T-helper 9 cell (primary cell): ENCODE data around the gene SHC2.
"Not testable (repeated sequence)": the region's sequence is repeated elsewhere in the genome, so short reads cannot be mapped to it uniquely, and the experiment has no call there.

Experiments used
- DNase-seq: peaks from one replicate; pipeline ENCODE4 v3.0.0-alpha.2; 2020

SHC2 gene

DNA sequence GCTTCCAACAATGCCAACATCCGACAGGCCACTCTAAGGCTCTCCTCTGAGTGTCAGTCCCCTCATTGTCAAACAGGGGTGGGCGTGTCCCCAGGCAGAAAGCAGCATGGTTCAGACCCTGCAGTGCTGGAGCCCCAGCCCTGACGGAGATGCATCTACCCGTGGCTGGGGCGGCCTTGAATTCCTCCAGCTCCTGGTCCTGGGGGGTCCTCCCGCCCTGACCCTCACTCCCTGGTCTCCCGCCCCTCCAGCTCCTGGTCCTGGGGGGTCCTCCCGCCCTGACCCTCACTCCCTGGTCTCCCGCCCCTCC, 38.0 kb downstream of the SHC2 start:
- not testable (repeated sequence) for DNase-seq

DNA sequence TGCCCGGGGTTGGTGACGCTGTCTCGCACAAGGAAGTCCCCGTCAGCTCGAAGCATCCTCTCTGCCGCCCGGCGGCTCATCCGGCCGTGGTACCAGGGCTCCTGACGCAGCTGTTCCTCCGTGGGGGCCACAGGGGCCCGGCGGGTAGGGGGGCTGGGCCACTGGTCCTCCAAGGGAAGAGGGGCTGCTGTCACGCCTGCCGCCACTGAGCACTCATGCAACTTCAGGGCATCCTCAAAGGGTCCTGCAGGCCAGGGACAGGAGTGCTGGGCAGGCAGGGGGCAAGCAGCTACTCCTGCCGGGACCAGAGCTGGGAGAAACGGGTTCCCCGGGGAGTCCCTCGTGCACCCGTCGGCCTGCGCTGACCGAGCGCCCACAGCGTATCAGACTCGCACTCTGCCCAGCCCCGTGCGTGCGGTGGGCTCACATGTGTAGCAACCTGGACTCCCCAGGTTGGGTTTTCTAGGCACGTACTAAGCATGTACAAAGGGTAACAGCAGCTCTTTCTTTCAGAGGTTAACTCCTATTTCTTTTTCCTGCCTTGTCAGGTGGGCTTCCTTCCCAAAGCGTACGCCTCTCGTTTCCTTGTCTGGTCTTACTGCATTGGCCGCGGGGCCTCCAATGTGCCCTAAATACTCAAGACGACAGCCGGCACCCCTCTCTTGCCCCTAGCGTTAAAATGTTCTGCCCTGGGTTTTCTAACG, 38.5 kb downstream of the SHC2 start:
- DNase-seq: no peak

DNA sequence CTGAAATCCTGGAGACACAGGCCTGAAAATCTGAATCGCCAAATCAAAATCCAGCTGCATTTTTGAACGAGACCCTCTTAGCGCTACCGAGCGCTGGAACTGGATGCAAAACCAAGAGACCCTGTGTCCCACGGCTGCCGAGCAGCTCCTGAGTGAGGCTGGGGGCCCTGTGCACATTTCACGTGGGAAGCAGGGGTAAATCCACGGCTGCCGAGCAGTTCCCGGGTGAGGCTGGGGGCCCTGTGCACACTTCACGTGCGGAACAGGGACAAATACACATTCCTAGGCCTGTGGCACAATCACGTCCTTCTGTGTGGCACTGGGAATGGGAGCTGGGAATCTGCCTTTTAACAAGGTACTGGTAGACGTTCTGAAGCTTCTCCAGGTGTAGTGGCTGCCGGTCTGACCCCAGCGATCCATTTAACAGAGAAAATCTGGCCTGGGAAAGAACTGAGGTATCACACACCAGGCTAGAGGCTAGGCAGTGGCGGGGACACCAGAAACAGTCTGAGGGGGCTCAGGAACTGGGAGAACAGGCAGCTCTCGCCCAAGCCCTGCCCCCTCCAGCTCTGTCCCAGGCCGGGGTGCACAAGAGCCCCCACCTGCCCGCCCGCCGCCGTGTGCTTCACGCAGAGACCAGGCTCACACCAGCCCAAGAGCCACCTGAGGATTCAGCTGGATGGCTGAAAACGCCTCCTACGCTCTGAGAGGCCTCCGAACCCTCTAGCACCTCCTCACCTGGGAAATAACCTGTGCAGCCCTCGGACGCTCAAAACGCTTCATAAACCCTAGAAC, 40.9 kb downstream of the SHC2 start:
- DNase-seq: no peak

DNA sequence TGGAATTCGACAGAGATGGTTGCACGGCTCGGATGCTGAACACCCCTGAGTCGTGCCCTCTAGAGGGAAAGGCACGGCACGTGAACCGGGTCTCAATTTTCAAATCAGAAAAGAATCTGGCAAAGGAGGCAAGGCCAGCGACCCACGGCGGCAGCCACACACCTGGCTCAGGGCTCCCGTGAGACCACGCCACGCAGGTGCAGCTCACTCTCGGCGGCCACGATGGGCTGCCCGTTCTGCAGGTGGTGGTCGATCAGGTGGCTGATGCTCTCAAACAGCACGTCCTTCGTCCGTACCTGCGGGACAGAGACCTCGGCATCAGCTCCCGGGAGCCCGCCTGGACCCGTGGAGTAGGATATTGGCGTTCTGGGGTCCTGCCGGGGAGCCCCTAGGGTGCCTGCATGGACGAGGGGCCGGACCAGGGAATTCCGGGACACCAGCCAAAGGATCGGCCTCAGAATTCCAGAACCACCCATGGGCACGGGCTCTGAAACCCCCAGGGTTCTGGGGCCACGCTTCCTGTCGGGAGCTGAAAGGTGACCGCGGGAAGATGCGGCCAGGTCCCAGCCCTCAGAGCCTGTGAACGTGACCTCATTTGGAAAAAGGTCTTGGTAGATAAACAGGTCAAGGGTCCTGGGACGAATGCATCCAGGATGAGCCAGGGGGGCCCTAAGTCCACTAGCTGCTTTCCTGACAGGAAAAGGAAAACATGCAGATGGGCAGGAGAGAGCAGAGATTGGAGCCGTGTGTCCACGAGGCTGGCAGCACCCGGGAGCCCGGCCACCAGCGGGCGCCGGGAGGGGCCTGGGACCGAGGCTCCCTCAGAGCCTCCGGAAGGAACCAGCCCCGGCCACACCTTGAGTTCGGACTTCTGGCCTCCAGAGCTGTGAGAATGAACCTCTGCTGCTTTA, 41.8 kb downstream of the SHC2 start:
- no peak for DNase-seq

DNA sequence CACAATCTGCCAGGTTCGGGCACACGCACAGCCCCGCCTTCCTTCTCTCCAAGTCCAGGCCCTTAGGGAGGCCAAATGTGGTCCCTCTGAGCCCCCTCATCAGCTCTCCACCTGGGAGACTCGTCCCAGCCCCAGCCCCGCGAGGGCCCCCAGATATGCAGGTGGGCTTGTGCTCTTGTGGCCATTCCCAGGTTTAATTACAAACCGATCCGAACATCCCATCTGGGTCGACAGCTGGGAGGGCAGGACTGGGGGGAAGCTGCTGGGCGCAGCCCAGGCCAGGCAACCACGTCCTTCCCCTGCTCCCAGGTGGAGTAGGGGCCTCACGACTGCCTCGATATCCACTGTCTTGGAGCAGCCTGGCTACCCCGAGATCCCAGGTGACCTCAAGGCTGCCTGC, 44.4 kb downstream of the SHC2 start:
- DNase-seq: no peak

DNA sequence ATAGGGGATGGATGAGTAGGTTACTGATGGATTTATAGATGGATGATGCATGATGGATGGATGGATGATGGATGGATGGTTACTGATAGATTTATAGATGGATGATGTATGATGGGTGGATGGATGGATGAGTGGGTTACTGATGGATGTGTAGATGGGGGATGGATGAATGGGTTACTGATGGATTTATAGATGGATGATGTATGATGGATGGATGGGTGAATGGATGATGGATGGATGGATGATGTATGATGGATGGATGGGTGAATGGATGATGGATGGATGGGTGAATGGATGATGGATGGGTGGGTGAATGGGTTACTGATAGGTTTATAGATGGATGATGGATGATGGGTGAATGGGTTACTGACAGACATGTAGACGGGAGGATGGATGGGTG, 45.5 kb downstream of the SHC2 start:
- DNase-seq: no peak

DNA sequence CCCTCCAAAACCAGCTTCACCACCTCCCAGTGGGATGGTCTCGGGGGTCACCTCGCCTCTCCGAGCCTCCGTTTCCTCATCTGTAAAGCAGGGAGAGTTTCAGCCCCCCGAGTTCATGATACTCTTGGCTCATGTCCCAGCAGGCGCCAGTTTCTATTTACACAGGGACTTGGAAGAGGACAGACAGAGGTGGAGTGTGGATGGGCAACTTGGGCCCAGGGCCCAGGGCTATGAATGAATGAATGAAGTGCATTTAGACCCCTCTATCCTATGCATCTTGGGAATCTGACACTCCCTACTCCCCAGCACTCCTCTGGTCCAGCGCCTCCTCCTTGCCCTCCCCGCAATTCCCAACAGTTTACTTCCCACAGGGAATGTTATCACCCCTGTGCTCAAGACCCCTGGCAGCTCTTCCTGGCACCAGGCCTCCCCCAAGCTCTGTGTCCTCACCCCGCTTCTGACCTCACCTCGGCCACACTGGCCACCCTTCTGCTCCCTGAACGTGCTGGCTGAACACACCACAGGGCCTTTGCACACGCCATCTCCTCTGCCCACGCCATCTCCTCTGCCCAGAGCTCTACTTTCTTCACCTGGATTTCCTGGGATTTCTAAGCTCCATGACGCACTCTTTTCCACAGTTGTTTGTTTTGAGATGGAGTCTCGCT, 46.9 kb downstream of the SHC2 start:
- no peak for DNase-seq

DNA sequence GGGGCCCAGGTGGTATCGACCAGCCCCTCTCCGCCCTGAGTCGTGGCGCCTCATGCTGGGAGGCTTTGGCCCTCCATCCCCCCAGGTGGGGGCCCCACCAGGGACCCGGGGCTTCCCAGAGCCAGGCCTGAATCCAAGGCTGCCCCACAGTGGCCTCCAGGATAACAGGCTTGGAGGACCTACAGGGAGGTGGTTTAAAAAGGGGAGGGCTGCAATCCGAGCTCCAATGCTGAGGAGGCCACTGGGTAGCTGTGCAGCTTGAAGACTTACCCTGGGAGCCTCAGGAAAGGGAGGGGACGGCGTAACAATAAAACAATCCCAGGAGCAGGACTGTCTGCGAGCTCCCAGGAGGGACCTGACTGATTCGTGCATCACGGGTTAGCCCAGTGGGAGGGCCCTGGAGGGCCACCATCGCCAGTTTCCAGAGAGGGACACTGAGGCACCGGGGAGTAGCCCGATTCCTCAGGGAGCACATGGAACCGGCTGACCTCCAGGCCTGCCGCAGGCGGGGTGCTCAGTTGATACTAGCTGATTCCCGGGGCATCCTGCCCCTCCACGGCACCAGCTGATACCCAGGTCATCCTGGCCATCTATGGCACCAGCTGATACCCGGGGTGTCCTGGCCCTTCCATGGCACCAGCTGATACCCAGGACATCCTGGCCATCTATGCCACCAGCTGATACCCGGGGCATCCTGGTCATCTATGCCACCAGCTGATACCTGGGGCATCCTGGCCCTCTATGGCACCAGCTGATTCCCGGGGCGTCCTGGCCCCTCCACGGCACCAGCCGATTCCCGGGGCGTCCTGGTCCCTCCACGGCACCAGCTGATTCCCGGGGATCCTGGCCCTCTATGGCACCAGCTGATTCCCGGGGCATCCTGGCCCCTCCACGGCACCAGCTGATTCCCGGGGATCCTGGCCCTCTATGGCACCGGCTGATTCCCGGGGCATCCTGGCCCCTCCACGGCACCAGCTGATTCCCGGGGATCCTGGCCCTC, 48.2 kb downstream of the SHC2 start:
- no peak for DNase-seq

DNA sequence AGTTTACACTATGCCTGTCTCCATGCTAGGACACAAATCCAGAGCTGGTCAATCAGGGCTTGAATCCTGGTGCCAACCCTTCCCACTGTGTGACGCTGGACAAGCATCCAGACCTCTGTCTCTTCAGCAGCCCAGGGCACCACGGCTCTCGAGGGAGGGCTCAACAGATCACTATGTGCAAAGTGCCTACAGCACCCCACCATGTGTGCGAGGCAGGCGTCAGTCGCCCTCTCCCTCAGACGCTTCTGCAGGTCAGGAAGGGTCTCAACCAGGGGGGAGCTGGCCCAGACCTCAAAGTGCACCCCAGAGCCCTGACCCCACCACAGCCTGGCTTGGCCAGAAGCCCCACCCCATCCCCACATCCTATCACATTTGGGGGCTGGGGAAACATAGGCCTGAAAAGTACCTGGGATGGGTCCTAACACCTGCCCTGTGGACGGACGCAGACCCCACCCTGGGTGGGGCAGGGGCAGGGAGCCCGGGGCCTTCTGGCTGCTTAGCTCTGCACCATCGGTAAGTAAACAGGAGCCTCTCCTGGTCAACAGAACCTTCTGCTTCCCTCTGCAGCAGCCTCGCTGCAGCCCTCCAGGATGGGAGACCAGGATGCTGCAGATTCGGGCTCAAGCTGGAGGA, 49.0 kb downstream of the SHC2 start:
- DNase-seq: no peak

DNA sequence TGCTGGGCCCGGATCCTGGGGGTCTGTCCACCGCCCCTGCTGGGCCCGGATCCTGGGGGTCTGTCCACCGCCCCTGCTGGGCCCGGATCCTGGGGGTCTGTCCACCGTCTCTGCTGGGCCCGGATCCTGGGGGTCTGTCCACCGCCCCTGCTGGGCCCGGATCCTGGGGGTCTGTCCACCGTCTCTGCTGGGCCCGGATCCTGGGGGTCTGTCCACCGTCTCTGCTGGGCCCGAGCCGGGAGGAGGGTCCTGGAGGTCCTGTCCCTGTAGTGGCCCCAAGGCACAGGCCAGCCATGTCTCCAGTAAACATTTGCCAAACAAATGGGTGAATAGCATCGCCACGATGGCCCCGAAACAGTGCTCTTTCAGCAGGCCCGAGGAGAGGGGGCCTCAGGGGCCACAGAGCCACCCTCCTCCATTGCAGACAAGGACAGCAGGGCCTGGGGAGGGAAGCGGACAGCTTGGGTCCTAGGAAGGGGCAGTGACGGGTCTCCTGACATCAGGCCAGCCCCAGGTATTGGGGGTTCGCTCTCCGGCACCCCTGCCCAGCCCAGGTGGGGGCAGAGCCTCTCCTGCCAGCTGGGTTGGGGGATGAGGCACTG, 49.6 kb downstream of the SHC2 start:
- not testable (repeated sequence) for DNase-seq

DNA sequence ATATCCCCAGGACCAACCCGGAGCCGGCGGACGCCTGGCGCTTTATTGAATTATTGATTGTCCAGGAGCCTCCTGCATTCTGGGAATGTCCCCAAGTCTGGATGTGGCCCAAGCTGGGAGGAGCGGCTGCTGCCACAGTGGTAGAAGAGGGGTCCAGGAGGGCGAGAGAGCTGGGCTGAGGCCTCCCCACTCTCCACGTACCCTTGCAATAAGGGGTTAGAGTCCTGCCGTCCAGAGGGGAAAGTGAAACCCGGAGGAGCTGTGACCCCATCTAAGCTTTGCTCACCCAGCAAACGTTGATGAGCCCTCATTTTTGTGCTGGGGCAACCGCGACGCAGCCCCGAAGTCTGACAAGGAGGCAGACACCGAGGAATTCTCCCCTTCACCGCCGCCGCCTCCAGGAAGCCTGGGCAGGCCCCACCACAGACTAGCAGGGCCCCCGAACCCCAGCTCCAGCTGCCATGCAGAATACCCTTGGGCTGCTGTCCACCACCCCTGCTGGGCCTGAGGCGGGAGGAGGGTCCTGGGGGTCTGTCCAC, 50.5 kb downstream of the SHC2 start:
- DNase-seq: no peak

DNA sequence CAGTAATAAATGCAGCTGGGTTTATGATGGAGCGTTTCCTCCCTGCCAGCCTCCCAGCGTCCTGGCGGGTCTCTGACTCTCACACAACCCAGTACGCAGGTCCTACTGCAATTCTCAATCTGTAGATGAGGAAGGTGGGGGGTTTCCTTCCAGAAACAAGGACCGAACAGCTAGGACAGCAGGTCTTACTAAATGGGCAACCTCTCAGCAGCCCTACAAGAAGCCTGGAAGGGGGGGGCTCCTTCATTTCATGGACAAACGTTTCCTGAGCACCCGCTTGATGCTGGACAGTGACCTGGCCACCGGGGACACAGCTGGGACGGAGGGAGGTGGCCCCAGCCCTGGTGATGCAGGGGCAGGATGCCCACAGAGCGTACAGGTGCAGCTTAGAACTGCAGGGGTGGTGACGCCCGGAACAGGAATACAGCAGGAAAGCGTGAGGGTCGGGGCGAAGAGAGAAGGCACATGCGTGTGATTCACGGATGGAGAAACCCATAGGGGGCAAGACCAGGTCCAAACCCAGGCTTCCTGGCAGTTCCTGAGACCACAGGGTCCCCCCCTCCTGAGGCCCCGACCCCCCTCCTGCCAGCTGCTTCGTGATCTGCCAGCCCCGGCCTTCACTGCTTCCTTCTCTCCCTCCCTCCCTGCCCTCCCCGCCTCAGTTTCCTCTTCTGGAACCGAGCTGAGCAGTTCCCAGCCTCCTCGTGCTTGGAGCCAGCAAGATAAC, 51.2 kb downstream of the SHC2 start:
- DNase-seq: no peak

DNA sequence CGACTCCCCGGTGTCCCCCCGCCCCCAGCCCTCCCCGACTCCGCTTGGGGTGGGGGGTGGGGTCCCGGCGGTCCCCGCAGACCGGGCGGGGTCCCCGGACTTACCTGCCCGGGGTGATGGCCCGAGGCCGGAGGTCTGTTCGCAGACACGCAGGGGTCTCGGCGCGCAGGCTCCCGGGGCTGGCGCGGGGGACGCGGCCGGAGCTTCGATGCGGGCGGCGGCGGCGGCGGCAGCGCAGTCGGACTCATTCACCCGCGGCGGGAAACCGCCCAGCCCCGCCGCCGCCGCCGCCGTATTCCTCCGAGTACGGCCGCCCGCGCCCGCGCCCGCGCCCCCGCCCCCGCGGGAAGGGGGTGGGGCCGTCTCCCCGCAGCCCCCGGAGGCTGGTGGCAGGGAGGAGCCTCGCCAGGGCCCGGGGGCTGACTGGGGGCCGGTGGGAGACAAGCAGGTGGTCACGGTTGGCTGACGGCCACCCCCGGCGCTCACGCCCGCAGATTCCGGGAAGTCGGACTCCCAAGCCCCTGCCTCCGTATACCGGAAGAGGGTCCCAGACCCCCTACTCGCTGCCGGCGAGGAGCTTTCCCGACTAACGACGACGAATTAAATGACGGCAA, 51.8 kb downstream of the SHC2 start, which contains the start of gene C2CD4C:
Gene C2CD4C (minus strand): TSS at position 246 of the 614 bp plus-strand sequence. CDS start 786 bp downstream, outside the sequence.
- no peak for DNase-seq

DNA sequence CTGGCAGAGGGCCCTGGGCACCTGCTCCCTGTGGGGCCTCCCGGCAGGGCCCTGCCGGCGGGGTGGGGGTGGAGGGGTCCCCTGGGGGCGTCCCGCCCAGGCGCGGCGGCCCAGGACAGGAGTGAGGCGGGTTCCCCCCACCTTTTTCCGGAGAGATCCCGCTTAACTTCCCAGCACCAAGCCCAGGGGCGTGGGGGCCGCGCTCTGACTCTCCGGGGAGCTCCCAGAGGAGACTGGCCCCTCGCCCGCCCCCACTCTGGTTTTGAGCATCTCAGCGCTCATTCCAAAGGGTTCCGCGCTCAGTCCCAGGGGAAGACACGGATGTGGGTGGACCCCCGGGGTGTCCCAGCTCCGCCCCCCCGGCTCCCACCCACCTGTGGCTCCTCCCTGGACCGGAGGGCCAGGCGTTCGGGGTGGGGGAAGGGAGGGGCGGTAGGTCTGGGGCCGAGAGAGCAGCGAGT, 52.4 kb downstream of the SHC2 start:
- DNase-seq: no peak

DNA sequence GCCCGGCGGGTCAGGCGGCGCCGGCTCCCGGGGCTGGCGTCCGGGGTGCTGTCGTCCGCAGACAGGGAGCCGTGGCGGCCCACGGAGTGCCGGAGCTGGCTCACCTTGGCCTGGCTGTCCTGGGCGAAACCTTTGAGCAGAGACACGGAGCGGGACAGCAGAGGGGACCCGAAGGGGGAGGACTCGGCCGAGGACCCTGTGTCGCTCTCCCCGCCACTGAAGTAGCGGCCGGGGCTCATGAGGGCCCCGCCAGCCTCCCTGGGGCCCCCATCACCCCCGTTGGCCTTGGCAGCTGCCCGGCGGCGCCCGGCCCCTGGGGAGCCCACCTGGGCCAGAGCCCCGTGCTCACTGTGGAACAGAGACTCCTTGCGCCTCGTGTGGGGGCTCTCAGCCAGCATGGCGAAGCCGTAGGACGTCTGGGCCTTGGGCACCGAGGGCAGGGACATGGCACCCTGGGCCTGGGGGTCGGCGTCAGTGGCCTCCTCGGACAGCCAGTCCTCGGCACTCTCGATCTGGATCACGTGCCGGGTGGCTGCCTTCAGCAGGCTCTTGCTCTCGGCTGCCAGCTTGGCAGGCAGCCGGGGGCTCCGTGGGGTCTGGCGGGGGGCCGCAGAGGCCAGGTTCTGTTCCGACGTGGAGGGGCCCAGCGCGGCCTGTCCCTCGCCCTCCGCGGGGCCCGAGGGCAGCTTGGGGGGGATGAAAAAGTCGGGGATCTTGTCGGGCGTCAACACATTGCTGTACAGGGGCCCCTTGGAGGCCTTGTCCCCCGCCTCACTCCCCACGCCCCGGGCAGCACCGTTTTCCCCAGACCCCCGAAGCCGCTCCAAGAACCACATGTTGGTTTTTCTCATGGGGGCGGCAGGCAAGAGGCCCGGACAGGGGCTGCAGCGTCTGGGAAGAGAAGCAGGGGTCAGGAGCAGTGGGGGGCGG, 53.1 kb downstream of the SHC2 start:
- DNase-seq: no peak

DNA sequence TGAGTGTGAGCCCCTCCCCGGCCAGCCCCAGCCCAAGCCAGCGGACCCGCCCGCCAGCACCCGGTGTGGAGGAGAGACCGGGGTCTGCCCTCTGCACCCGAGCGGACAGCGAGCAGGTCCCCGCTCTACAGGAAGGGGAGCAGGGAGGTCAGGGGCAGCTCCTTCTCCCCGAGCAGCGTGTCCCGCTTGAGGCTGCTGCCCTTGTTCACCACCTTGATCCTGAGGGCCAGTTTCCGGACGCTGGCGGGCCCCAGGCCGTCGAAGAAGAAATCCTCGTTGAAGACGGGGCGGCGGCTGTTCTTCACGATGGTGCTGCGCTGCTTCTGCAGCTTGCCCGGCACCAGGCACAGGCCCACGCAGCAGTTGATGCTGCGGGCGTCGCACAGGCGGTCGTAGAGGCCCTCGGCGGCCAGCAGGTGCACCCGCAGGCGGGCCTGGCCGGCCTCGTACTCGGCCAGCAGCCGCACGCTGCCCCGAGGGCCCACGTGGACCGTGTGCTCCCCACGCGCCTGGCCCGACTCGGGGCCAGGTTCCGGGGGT, 53.8 kb downstream of the SHC2 start:
- DNase-seq: no peak

DNA sequence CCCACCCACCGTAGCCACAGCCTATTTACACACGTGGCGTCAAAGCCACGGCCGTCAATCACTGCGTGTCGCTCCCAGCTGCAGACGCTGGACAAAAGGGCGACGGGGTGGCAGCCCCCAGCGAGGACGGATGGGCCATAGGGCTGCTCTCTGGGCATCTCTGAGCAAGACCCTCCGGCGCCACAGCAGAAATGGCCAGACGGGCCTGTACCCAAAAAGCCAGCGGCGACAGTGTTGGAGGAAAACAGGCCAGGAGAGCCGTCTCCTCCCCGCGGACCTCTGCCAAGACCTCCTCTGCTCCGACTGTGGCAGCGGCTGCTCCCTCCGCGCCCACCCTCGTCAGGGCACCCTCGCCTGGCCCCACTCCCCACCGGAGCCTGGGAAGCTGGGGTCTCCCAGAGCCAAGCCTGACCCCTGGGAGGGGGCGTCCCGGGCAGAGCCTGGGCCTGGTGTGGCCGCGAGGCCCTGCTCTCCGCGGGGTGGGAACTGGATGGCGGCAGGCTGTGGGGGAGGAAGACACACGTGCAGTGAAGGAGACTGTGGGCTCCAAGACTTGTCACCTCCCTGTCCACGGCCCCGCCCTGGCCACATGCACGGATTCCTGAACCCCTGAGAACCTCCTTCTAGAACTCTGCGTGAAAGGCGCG, 54.6 kb downstream of the SHC2 start:
- no peak for DNase-seq
